ENCODE data around the gene PELI2. TPM values are rescaled to one million over a fixed set of nuclear protein-coding genes. Genes with fewer than 3 reads are reported as not detected.

The PELI2 gene
- total RNA-seq, 4 donors from 2014 or later = 12.9 to 21.8 (median 17.6) TPM

DNA sequence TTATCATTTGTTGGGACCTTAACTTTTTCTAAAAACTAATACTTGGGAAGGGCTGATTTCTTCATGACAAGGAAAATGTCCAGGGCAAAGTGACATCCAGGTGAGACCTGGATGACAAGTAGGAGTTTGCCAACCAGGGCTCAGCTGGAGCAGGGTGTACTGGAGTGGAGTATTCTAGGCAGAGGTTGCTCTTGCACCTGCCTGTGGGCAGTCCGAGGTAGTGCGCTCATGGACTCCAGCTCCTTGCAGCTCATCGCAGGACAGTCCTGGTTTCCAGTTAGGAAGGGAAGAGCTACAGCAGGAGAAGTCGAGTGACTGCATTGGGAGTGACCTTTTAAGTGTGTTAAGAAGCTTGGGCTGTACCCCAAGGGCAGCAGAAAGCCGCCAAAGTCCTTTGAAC is 175.9 kb downstream of the PELI2 start:
- TF ChIP-seq CTCF (IDR thresholded peaks at IDR 0.05; ENCODE audit: low read depth) = no peak

- no peak for TF ChIP-seq CTCF (IDR thresholded peaks at IDR 0.05; ENCODE audit: low read depth)
Measured at GRCh38 chr14:56295743-56296142, 177.5 kb downstream of the PELI2 start.

DNA sequence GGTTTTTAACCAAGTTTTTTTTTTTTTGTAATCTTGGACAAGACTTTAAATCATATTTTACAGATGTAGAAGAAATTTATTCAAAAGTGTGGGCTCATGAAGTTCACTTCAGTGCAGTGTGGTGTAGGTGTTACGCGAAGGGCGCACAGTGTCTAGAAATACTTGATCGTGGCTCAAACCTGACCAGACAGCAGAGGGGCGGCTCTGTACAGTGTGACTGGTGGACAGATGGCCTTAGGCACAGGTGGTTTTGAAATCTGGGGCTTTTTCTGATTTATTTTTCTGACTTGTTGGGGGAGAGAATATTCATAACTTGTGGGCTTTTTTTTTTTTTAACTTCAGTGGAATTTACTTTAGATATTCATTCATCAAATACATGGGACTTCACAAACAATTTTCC is 179.2 kb downstream of the PELI2 start:
- TF ChIP-seq CTCF (IDR thresholded peaks at IDR 0.05; ENCODE audit: low read depth) = no peak

- no peak for TF ChIP-seq CTCF (IDR thresholded peaks at IDR 0.05; ENCODE audit: low read depth)
Measured at GRCh38 chr14:56299306-56299984, 181.2 kb downstream of the PELI2 start.

GRCh38 chr14:56300495-56300894 is 182.3 kb downstream of the PELI2 start:
- no peak for TF ChIP-seq CTCF (IDR thresholded peaks at IDR 0.05; ENCODE audit: low read depth)

- no peak for TF ChIP-seq CTCF (IDR thresholded peaks at IDR 0.05; ENCODE audit: low read depth)
Measured at GRCh38 chr14:56304456-56304855, 186.2 kb downstream of the PELI2 start.

GRCh38 chr14:56309198-56309597 is 191.0 kb downstream of the PELI2 start:
- TF ChIP-seq CTCF (IDR thresholded peaks at IDR 0.05; ENCODE audit: low read depth) = no peak
